Stimulated activated CD4-positive, alpha-beta T cell treated with anti-CD3 and anti-CD28 coated beads, Interleukin-4, amount 100 ng/mL, for 24 hours (primary cell): ENCODE results near the gene SCUBE2.
"Not testable (repeated sequence)": the region's sequence is repeated elsewhere in the genome, so short reads cannot be mapped to it uniquely, and the experiment has no call there.

Experiments used
- DNase-seq: peaks from one replicate; pipeline ENCODE4 v3.0.0-alpha.2; 2020

Gene SCUBE2

DNA sequence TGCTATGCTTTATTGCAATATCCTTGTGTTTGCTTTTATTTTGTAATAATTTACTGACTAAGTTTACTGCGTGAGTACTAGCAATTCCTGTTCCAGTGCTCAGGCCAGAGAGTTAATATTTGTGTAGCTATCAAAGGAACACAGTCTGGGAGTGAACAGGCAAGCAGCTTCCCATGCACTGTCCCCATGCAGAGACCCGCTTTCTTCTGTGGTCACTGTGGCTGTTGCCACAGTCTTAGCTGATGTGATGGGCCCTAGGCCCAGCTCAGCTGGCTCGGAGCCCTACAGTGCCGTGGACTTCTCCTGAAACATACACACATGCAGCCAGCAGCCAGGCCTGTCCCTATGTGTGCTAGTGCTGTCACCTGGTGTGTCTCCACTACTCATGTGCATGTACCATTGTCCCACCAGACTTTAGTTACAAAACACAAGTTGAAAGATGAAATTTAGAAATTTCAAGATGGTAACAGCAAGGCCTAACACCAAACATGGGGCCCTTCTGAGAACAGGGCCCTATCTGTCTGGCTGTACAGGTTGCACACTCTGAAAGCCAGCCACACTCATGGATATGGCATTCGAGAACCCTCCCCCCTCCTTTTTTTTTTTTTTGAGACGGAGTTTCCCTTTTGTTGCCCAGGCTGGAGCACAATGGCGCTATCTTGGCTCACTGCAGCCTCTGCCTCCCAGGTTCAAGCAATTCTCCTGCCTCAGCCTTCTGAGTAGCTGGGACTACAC is 12.3 kb upstream of the SCUBE2 start:
- no peak for DNase-seq

DNA sequence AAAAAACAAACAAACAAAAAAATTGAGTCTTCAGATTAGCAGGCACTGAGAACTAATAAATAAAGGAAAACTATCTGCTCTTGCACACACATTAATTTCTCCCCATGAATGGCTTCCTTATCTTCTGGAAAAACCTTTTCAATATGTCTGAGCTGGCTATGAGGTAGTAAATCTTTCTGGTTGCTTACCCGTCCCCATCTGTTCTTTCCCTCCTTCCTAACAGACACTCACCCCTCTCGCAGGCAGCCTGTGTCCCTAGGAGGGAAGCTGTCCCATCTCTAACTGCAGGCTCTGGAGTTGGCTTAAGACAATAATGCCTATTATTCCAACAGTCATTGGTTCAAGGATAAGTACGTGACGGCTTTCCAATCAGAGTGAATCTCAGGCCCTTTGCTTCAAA is 8.2 kb upstream of the SCUBE2 start:
- no peak for DNase-seq

DNA sequence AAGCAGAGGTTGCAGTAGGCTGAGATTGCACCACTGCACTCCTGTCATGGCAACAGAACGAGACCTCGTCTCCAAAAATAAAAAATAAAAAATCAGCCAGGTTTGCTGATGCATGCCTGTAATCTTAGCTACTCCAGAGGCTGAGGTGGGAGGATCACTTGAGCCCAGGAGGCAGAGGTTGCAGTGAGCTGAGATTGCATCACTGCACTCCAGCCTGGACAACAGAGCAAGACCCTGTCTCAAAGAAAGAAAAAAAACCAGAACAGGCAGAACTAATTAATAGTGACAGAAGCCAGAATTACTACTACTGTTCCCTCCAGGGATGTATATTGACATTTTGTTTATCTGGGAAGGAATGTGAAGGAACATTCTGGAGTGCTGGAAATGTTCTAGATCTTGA is 7.1 kb upstream of the SCUBE2 start:
- DNase-seq, result not testable (repeated sequence)

DNA sequence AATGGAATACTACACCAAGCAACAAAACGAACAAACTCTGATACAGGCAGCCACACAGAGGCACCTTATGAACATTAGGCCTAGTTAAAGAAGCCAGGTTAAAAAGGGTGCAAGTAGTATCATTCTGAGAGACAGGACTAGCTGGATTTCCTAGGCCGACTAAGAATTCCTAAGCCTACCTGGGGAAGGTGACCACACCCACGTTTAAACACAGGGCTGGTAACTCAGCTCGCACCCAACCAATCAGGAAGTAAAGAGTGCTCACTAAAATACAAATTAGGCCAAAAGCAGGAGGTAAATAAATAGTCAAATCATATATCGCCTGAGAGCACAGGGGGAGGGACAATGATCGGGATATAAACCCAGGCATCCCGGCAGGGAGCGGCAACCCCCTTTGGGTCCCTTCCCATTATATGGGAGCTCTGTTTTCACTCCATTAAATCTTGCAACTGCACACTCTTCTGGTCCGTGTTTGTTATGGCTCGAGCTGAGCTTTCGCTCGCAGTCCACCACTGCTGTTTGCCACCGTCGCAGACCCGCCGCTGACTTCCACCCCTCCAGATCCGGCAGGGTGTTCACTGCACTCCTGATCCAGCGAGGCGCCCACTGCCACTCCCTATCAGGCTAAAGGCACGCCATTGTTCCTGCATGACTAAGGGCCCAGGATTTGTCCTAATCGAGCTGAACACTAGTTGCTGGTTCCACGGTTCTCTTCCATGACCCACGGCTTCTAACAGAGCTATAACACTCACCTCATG is 6.0 kb upstream of the SCUBE2 start:
- not testable (repeated sequence) for DNase-seq

DNA sequence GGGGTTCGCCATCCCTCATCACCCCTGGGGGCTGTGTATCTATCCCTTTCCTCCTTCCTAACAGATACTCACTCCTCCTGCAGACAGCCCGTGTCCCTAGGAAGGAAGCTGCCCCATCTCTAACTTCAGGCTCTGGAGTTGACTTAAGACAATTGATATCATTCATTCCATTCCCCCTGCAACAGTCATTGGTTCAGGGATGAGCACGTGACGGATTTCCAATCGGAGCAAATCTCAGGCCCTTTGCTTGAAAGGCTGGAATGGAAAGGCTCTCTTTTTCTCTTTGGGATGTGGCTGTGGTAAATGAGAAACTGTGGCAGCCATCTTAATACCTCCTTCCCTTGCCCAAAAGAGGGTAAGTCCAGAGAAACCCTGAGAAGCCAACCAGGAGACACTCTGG is 5.0 kb upstream of the SCUBE2 start:
- DNase-seq, result no peak

DNA sequence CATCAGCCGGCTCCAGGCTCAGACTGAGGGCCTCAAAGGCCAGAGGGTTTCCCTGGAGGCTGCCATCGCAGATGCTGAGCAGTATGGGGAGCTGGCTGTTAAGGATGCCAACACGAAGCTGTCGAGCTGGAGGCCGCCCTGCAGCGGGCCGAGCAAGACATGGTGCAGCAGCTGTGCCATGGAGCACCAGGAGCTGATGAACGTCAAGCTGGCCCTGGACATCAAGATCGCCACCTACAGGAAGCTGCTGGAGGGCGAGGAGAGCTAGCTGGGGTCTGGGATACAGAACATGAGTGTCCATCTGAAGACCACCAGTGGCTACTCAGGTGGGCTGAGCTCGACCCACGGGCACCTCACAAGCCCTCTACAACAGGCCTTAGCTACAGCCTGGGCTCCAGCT is 4.0 kb upstream of the SCUBE2 start:
- no peak for DNase-seq

DNA sequence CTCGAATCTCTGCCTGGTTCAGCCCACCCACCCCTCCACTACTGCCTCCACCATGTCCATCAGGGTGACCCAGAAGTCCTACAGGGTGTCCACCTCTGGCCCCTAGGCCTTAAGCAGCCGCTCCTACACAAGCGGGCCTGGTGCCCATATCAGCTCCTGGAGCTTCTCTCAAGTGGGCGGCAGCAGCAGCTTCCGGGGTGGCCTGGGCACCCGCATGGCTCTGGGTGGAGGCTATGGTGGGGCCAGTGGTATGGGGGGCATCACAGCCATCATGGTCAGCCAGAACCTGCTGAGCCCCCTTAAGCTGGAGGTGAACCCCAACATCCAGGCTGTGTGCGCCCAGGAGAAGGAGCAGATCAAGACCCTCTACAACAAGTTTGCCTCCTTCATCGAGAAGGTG is 3.0 kb upstream of the SCUBE2 start:
- no peak for DNase-seq

DNA sequence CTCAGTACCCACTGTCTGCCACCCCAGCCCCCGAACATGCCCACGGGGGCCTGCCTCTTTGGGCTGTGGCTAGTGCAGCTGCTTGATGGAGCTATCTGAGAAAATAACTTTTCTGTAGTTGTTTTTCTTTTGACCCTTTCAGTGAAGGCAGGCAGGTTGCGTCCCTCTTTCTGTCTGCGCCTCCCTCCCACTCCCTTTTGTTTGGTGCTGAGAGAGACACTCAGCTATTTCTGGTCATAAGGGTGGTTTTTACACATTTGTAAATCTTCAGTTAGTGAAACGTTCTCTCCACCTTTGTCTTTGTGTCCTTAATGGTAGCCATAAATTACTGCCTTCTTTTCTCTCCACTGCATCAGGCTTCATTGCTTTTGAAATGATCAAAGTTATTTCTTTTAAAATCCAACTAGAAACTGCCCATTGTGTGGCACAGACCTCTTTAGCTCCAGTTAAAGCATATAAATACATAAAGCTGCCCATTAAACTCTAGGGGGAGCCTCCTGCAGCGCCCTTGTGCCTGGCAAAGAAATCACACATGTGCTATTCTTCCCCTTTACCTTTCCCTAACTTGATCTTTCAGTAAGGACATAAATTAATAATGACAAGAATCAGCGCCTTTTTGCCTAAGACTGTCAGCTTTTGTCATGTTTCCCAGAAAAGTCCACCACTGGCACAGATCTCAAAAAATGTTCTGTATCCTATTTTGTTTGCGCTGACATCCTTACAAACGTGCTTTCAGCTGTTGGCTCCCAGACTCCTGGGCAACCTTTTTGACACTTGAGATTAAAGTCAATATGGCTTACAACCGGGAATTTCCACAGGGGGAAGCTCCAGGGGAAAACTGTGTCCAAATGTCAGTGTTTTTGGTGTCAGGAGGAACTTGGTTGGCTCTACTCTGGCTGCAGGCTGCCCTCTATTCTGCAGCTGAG is 1.7 kb upstream of the SCUBE2 start:
- DNase-seq, result no peak

DNA sequence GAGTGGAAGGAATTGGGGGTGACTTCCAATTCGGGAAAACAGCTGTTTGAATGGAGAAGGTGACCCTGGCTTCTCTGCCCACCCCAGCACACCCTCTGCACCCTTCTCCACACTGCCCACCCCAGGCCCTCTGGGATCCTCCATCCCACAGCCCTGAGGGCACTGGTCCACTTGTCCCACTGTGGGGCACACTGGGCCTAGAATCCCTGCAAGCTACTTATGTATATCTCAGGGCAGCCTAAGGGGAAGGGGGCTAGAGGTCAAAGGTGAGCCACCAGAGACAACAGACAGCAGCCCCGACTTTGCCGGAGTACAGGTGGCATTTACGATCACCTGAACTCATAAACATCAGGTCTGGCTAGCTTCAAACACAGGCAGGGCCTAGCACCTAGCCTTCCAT is 673 bp upstream of the SCUBE2 start:
- no peak for DNase-seq

DNA sequence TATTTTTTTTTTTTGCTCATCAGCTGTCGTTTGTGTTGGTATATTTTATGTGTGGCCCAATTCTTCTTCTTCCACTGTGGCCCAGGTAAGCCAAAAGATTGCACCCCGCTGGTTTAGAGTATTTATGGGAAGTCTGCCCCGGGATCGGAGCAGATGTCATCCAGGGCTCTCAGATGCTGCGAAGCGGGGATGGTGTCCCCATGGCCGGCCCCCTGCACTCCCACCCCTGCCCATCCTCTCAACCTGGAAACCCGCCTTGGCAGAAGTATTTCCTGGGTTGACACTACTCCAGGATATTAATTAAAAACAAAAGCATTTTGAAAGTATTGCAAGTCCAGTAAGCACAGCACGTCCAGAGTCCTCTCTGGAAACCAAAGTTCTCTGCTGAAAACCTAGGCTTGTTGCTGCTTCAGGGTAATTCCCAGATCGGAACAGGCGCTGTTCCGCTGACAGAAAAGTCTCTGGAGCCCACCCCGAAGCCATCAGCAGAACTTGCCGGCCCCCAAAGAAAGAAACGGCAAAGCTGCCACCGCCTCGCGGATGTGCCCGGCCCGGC is 833 bp downstream of the SCUBE2 start:
- no peak for DNase-seq

DNA sequence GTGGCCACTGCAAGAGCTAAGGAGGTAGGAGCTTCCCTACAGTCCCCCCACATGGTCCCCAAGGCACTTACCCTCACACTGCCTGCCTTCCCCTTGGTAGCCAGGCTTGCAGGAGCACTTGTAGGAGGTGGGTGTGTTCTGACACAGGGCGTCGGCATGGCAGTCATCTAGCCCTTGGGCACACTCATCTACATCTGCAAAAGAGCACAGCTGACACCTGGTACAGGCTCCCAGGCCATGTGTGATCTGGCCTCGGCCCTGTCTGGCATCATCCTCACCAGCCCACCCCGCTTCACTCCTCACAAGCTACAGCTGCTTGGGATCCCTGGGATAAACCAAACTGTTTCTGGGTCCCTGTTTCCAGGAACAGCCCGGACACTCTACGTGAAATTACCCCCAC is 1.8 kb downstream of the SCUBE2 start:
- DNase-seq, result no peak

DNA sequence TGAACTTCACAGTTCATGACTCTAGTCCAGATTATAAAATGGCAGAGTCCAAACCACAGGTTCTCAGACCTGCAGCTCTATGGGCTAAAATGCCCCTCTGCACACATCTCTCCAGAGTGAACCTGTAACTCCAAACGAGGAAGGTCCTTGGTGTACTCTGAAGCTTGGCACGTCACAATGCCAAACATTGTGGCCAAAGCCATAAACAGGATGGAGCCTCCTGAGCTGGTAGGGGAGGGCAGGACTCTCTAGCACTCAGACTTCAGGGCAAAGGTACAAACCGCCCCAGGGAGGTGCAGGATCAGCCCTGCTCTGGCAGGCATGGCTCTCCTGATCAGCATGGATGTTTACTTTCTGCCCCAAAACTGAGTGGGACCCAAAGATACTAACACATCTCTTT is 2.3 kb downstream of the SCUBE2 start:
- DNase-seq, result no peak

DNA sequence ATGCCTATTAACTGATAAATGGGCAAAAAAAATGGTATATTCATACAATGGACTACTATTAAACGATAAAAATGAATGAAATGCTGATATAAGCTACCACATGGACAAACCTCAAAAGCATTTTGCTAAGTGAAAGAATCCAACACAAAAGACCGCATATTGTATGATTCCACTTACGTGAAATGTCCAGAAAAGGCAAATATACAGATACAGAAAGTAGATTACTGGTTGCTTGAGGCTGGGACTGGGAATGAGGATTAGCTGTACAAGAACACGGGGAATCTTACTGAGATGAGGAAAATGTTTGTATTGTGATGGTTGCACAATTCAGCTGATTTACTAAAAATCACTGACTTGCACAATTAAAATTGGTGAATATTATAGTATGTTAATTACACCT is 8.8 kb downstream of the SCUBE2 start:
- DNase-seq, result no peak

DNA sequence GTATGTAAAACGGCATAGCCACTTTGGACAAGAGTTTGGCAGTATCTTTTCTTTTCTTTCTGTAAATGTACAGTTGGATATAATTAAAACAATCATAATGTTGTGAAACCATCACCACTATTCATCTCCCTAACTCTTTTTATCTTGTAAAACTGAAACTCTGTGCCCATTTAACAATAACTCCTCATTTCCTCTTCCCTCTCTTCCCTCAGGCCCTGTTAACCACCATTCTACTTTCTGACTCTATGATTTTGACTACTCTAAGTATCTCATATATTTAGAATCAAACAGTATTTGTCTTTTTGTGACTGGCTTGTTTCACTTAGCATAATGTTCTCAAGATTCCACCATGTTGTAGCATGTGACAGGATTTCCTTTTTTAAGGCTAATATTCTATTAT is 10.2 kb downstream of the SCUBE2 start:
- no peak for DNase-seq

DNA sequence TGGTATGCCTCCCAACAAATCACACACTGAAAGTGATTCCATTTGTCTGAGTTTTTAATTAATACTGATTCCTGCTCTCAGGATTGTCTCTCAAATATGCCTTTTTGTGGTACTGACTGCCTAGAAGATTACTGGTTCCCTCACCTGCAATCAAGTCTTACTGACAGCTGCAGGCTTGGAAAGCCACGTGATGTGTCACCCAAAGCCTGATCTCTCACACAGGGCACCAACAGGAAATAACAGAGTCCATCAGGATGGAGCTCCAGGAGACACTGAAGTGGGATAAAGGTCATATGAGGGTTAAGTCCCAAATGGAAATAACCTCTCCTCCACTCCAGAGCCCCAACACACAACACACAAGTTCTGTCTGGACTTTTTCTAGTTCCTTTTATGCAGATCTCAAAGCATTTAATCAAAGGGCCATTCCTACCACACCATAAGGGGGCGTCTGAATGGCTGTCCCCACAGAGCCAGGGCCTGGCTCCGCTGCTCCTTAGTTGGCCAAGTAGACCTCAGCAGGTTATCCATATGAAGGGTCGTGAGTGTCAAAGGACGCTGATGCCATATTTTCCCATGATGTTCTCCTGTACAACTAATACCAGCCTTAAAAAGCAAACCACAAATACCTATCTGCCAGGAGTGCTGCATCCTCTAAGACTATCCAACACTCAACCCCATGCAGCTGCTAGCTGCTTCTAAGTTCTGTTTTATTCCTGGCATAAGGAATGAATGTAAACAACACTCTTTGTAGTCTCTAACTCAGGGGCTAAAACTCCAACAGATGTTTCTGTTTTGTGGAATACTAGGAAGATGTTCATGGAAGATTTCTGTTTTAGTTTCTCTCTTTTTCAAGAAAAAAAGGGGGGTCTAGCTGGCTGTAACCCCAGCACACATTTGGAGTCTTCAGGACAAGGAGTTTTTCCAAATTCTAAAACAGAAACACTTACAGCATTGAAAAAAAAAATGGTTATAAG is 13.0 kb downstream of the SCUBE2 start:
- no peak for DNase-seq

DNA sequence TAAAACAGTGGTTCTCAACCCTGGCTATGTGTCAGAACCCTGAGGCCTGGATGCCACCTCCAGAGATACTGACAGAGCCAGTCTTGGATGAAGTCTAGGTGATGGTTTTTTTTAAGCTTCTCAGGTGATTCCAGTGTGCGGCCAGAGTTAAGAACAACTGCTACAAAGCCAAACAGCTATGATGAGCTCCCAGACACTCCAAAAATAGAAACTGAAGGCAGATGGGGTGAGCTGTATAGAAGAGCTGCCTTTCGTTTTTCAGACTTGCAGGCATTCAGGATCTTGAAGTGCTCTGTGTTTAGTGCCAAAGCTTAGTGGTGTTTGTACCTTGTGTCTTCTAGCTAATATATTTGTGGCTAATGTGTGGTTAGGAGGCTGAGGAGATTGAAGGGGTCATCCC is 14.2 kb downstream of the SCUBE2 start:
- DNase-seq, result no peak

DNA sequence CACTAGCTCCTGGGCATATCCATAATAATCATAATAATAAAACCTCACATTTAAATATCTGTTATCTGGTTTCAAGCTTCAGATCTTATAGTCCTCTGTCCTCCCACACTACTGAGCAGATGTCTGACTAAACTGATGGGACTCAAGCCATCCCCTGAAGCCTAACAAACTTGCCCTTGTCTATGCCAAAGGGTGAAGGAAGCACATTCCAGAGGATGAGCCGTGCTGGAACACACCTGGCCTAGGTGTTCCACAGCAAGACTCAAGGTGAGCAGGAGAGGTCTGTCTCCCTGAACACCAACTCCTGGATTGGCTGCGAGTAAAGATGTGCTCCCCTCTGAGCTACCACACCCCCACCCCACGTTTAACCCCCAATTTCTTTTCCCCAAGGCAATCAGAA is 14.7 kb downstream of the SCUBE2 start:
- no peak for DNase-seq

DNA sequence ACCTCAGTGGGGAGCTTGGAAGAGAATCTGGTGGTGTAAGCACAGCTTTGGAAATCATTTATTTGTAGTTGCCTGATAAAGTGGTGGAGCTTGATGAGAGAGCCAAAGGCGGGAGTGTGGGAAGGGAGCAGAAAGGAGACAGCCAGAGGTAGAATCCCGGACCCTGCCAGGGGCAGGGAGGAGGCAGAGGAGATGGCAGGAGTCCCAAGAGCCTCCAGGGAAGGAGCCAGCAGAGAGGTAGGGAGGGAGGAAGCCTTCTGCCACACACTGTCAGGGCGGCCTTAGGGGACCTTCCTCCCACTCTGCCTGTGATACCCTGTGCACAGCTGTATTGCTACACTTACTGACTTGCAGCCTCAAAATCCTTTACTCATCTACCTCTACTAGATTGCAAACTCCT is 15.4 kb downstream of the SCUBE2 start:
- DNase-seq, result no peak

DNA sequence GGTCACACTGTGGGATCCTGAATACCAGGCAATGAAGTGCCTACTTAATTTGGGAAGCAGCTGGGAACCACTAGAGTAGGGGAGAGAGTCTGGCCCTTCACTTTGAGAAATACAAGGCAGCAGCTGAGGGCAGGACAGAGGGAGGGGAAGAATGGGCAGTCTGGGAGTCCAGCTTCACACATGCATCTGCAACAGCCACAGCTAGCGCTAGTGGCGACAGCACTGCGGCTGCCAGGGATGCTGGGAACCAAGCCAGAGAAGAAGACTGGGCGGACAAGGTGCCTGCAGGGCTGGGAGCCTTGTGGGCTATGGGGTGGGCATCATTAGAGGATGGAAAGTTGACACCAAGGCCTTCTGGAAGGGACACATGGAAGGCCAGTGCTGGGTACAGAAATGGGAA is 15.8 kb downstream of the SCUBE2 start:
- no peak for DNase-seq

DNA sequence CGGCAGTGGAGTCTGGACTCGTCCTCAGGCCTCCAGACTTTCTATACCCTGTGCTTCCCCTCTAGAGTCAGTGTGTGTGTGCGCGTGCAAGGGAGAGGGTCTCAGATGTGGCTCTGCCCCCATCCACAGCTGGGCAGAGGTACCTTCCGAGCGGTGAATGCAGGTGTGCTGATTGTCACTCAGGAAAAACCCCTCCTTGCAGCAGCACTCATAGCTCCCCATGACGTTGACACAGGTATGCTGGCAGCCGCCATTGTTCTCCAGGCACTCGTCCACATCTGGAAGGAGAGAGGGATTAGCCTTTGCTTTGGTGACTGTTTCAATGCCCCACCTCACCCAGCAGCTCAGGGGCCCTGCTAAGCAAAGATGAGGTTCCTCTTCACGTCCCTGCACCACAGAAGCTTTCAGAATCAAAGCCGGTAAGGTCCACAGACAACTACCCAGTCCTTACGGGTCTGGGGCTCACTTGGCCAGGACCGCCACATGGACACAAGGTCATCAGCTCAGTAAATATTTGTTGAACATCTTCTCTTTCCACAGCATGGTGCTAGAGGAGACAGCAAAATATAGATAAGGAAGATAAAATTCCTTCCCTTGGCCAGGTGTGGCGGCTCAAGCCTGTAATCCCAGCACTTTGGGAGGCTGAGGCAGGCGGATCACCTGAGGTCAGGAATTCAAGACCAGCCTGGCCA is 16.9 kb downstream of the SCUBE2 start:
- no peak for DNase-seq

DNA sequence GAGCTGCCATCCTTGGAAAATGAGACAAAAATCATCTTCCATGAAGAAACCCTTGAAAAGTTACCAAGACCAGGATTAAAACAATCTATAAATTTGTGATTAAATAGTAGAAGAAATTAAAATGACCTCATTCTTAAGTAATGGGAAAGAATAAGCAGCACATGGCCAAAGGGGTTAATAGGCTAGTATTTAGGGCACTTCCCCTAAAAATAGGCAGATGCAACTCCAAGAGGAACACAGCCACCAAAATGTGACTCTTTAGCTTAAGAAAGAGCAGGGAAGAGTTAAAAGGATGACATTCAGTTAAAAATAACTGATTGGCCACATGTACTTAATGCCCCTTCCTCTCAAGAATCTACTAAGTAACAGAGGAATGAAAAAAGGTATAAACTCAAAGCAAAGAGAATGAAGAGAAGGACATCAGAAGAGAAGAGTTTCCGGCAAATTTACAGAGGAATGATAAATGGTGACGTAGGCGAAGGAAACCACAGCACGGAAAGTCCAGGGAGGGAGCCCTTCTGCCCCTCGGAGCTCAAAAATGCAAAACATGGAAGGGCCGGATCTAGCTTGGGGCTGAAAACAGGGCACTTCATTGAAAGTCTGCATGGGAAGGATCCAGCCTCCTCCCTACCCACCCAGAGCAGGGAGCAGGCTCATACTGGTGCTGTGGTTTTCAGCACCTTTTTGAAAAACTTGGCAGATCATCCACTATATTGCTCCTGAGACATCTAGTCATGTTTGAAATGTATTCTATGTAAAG is 17.8 kb downstream of the SCUBE2 start:
- no peak for DNase-seq
